Stimulated activated CD8-positive, alpha-beta memory T cell treated with anti-CD3 and anti-CD28 coated beads, Interleukin-2, amount 100 ng/mL, for 1 hour (primary cell): ENCODE measurements around the gene P2RY6.
"Not testable (repeated sequence)": the region's sequence is repeated elsewhere in the genome, so short reads cannot be mapped to it uniquely, and the experiment has no call there.

ENCODE experiments used
- DNase-seq, 2 donors: peaks; one replicate each; pipeline ENCODE4 v3.0.0-alpha.2; 2020; ENCODE audit warnings: low read depth in 2 of 2

Gene P2RY6

DNA sequence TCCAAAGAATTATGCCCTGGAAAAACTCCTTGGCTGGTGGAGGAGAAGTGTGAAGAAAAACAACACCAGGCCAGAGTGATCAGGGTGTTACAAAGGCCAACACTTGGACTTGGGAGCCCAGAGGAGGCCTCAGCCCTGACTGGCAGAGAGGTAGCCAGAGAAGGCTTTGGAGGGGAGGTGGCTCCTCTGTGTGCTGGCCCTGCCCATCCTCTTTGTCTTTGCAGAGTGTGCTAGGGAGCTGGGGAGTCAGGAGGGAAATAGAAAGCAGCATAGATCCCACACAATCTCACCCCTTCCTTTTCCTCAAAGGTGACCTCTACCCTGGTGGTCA lies 12.0 kb upstream of the P2RY6 start:
- DNase-seq, result no peak

GRCh38 chr11:73262851-73263495 lies 9.2 kb upstream of the P2RY6 start:
- no peak for DNase-seq

- DNase-seq, result no peak
Observed at GRCh38 chr11:73263640-73264039, 8.5 kb upstream of the P2RY6 start.

DNA sequence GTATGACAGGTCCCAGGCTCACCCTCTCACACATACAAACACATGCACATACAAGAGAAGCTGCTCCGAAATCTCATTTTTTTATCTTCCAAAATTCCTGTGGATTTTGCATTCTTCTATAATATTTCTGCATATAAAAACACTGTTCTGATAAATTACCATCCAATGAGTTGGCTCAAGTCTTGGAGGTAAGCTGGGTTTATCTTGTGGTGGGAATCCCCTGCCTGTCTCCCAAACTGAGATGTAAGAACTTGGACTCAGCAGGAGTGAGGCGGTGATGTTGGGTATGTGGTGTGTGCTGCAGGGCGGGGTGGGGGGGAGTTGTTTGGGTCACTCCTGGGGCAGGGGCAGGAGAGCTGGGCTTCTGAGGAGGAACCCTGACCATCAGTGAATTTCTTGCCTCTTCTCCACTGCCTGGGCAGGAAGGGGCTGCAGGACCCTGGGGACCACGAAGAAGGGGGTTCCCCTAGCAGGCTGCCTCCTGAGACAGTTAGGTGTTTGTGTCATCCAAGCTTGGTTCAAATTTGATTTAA lies 6.8 kb upstream of the P2RY6 start:
- no peak for DNase-seq

- DNase-seq, result no peak
Observed at GRCh38 chr11:73265853-73266645, 6.1 kb upstream of the P2RY6 start.

GRCh38 chr11:73266646-73267020 lies 5.5 kb upstream of the P2RY6 start:
- DNase-seq, result no peak

GRCh38 chr11:73267122-73267846 lies 4.9 kb upstream of the P2RY6 start:
- no peak for DNase-seq

GRCh38 chr11:73267906-73268540 lies 4.1 kb upstream of the P2RY6 start:
- DNase-seq, result no peak

- no peak for DNase-seq
Observed at GRCh38 chr11:73268671-73269271, 3.4 kb upstream of the P2RY6 start.

DNA sequence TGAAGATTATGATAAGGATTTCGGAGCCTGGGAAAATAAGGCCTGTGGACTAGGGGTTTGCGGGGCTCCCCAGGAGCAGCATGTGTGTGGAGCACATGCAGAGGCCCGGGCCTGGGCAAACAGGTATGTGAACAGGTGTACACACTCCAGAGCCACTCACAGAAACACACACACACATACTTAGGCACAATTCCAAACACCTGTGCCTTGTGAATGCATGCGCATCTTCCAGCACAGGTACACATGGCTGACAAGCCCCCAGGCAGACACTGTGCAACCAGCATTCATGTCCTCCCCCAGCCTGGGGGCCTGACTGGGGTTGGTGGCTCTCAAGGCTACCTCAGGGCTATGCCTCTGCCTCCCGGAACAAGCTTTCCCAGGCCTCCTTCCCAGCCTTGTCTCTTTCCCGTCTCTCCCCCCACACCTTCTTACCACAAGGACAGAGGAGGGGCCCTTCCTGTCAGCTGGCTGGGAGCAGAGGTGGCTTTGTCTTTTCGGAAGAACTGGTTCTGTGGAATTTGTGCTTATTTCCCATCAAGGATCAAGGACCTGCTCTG lies 2.6 kb upstream of the P2RY6 start:
- no peak for DNase-seq

DNA sequence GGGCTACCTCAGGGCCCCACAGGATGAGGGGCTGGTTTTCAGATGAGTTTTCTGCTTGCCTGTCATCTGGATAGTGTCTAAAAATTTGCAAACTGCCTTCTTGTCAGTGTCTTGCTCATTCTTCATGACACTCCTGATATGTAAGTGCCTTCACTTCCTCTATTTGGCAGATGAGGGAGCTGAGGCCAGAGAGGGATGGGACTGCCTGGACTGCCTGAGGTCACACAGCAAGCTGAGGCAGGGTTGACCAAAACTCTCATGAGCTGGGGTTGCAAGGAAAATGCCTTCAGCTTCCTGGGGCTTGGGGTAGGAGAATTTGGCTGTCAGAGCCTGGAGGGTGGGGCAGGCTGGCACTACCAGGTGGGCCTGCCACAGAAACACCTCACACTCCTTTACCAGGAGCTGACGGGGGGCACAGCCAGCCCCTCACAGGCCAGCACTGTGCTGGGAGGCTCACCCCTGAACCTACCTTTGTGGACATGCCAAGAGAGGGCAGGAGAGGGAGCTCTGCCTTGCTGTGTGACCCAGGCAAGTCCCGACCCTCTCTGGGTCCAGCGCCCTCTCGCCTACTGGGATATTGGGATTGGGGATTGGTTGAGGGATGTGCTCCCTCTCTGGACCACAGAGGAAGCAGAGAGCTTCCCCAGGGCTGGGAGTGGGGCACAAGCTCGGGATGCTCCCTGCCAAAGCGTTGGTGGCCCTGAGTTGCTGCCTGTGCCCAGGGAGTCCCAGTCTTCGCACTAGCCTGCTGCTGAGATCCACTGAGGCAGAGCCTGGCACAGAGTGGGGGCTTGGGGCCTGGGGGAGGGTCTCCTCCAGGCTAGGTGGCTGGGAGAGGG lies 1.9 kb upstream of the P2RY6 start:
- DNase-seq, result no peak

GRCh38 chr11:73270855-73271477 lies 1.2 kb upstream of the P2RY6 start:
- DNase-seq, result no peak

DNA sequence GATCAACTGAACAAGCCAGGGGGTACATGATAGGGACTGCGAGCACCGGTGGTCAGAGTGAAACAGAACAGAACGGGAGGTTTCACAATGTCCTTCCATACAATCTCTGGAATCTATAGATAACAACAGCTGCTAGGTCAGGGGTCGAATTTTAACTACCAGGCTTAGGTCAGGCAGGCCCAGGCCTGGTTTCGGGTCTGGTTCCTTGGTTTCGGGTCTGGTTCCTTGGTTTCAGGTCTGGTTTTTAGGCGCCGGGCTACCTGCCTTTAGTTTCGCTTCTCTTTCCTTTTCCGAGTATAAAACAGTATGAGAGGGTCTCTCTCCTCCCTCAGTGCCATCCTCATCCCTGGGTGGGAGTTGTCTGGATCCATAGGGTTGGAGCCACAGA lies 666 bp upstream of the P2RY6 start:
- DNase-seq, result not testable (repeated sequence)

DNA sequence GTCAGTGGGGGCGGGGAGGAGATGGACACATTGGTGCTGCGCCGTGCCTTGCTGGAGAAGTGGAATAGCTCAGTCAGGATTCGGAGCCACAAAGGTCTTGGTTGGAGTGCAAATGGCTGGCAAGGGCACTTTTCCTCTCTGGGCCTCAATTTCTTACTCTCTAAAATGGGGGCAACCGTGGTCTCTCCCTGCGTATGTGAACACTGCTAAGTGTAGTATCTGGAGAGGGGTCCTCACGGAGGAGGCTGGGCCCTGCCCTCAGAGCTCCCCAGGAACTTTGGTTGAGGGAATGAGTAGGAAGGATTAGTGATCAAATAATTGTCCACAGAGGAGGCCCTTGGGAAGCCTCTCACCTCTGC lies 521 bp downstream of the P2RY6 start:
- DNase-seq, result no peak

DNA sequence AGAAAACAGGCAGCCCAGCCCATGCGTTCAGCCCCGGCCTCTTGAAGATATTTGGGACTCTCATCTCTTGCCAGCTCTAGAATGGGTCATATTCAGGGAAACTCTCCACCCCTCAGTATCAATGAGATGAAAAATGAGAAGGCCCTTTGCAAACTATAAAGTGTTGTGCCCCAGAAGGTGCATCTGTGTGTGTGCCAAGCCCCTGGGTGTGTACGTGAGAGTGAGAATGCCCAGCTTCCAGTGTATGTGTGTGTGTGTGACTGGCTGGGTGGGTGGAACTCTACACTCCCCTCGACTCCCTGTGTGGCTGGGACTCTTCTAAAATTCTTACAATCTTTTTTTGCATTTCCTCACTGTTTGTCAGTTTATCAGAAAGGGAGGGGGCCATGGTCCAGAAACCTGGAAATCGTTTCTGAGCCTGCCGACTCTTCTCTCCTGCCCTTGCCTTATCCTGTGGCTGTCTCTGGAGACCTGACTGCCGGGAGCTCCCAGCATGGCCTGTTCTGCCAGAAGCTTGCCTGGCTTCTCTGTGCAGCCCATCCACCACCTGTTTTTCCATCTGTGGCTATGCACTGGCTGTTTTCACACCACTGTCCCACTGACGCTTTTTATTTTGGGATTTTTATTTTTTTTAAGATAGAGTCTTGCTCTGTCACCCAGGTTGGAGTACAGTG lies 1.2 kb downstream of the P2RY6 start:
- no peak for DNase-seq

GRCh38 chr11:73274191-73274590 lies 2.1 kb downstream of the P2RY6 start:
- DNase-seq, result not testable (repeated sequence)

GRCh38 chr11:73274722-73275380 lies 2.7 kb downstream of the P2RY6 start:
- no peak for DNase-seq

- no peak for DNase-seq
Observed at GRCh38 chr11:73275381-73275750, 3.2 kb downstream of the P2RY6 start.

DNA sequence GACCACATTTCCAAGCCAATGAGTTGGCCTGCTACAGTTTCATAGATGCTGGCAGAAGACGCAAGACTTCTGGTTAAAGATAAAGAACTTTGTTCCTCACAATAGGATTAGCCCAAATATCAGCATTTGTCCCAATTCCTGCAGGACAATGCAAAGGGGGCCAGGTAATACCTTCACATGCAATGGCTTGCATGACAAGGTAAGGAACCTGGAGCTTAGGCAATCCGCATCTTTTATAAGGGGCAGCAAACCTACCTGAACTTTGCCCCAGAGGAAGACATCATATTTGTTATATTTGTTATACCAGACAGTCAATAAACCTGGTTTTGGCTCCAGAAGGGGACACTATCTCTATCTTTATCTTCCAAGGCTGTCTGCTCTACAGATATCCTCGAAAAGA lies 5.3 kb downstream of the P2RY6 start:
- DNase-seq, result no peak
